Uterus (tissue), 2 donors: Measurements from ENCODE around the gene FIBP.

Experiments
- POLR2A ChIP-seq, 2 donors: fragments of 450-650 bp; IDR thresholded peaks; one replicate each; pipeline ENCODE4 v1.6.1; 2016; ENCODE audit warnings: antibody characterized with exemption in 2 of 2, mild to moderate bottlenecking in 1 of 2, moderate library complexity in 1 of 2
- TF ChIP-seq, protein P1 (sequence below), 4 experiments: fragments of 200-600 bp in 2 of 4; fragments of 450-650 bp in 2 of 4; sonication (generic) in 2 of 4; IDR thresholded peaks; one replicate each; pipeline ENCODE4 v1.5.1; 2016 to 2019; ENCODE audit warnings: antibody characterized with exemption in 4 of 4, mild to moderate bottlenecking in 2 of 4, moderate library complexity in 1 of 4

DNA sequence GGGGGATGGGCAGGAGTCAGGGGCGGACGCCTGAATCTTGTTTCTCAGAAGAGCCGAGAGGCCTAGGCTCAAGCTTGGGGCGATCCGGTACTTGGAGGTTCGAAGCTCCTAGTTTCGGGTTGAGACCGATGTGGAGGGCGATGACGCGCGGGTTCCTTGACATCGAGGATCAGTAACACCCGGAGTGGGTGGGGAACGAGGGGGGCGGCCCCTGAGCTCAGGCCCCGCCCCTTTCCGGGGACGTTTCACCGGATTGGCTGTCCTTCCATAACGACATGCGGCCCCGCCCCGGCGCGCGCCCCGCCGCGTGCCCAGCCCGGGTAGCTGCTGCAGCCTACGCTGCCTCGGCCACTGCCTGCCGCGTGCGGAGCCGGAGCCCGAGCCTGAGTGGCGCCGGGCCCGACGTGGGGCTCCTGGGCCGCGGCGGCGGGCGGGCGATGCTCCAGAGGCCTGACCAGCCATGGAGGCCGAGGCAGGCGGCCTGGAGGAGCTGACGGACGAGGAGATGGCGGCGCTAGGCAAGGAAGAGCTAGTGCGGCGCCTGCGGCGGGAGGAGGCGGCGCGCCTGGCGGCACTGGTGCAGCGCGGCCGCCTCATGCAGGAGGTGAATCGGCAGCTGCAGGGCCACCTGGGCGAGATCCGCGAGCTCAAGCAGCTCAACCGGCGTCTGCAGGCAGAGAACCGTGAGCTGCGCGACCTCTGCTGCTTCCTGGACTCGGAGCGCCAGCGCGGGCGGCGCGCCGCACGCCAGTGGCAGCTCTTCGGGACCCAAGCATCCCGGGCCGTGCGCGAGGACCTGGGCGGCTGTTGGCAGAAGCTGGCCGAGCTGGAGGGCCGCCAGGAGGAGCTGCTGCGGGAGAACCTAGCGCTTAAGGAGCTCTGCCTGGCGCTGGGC, 2.3 kb upstream of the FIBP start, which contains the start of gene CCDC85B:
- TF ChIP-seq, protein P1, sequence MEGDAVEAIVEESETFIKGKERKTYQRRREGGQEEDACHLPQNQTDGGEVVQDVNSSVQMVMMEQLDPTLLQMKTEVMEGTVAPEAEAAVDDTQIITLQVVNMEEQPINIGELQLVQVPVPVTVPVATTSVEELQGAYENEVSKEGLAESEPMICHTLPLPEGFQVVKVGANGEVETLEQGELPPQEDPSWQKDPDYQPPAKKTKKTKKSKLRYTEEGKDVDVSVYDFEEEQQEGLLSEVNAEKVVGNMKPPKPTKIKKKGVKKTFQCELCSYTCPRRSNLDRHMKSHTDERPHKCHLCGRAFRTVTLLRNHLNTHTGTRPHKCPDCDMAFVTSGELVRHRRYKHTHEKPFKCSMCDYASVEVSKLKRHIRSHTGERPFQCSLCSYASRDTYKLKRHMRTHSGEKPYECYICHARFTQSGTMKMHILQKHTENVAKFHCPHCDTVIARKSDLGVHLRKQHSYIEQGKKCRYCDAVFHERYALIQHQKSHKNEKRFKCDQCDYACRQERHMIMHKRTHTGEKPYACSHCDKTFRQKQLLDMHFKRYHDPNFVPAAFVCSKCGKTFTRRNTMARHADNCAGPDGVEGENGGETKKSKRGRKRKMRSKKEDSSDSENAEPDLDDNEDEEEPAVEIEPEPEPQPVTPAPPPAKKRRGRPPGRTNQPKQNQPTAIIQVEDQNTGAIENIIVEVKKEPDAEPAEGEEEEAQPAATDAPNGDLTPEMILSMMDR (IDR thresholded peaks at IDR 0.05) = peak in 2 of 4 experiments; percentile 12 to 50
- peak; percentile 97 to 99 for TF ChIP-seq POLR2A (IDR thresholded peaks at IDR 0.05)
